SK-N-SH (cell line): ENCODE data around the gene FMN1. TPM values are rescaled to one million over a fixed set of nuclear protein-coding genes. Genes with fewer than 3 reads are reported as not detected.

ENCODE experiments used
- CTCF ChIA-PET: fragments of 300-600, 350-600 bp; formaldehyde crosslinking; extraction: SDS; loops from one replicate; lab custom pipeline; 2021; lab: Yijun Ruan, JAX
- POLR2A ChIA-PET: fragments of 350-600 bp; sonication (Branson Sonifier 250); formaldehyde crosslinking; extraction: SDS; loops from one replicate; lab custom pipeline; 2020; ENCODE audit warnings: antibody characterized with exemption, inconsistent platforms; lab: Yijun Ruan, JAX
- DNase-seq: peaks from one replicate; pipeline ENCODE4 v3.0.0; 2012
- H2AFZ ChIP-seq: fragments of 200-600 bp; sonication (generic); 2 replicates; pipeline ENCODE4 v1.8.1; 2016; ENCODE audit warnings: antibody characterized with exemption, mild to moderate bottlenecking, low read depth
- H3F3A ChIP-seq: fragments of 200-600 bp; sonication (generic); replicated peaks from 2 replicates; pipeline ENCODE3; 2016; ENCODE audit warnings: antibody characterized with exemption, mild to moderate bottlenecking; ENCODE audit not compliant: insufficient read depth
- H3K27ac ChIP-seq, 2 experiments: fragments of 200-500 bp in 1 of 2; fragments of 200-600 bp in 1 of 2; sonication (Bioruptor generic) in 1 of 2; sonication (generic), shearing (Covaris generic) in 1 of 2; 2 replicates each; pipeline versions ENCODE4 v1.5.1 to v1.6.1; 2014 to 2016; ENCODE audit warnings: low read depth in 2 of 2, inconsistent platforms in 1 of 2, low read length in 1 of 2, mild to moderate bottlenecking in 1 of 2, mixed read lengths in 1 of 2
- H3K27me3 ChIP-seq: fragments of 200-600 bp; sonication (generic), shearing (Covaris generic); 2 replicates; pipeline ENCODE4 v1.6.1; 2016; ENCODE audit warnings: mixed run types; ENCODE audit not compliant: insufficient read depth
- H3K36me3 ChIP-seq, 2 experiments: fragments of 200-500 bp in 1 of 2; fragments of 200-600 bp in 1 of 2; sonication (Bioruptor generic) in 1 of 2; sonication (generic) in 1 of 2; replicated peaks in 1 of 2; 2 replicates each; pipeline versions ENCODE3 to v1.5.1; 2014 to 2016; ENCODE audit warnings: low read length in 1 of 2, mild to moderate bottlenecking in 1 of 2; ENCODE audit not compliant: insufficient read depth in 2 of 2, control insufficient read depth in 1 of 2
- H3K4me1 ChIP-seq, 2 experiments: fragments of 200-500 bp in 1 of 2; fragments of 200-600 bp in 1 of 2; sonication (Bioruptor generic) in 1 of 2; sonication (generic), shearing (Covaris generic) in 1 of 2; 2 replicates each; pipeline versions ENCODE4 v1.5.1 to v1.6.1; 2014 to 2016; ENCODE audit warnings: low read depth in 1 of 2, low read length in 1 of 2, mixed run types in 1 of 2; ENCODE audit not compliant: insufficient read depth in 2 of 2, control insufficient read depth in 1 of 2
- H3K4me2 ChIP-seq: fragments of 200-600 bp; sonication (generic), shearing (Covaris generic); 2 replicates; pipeline ENCODE4 v1.6.1; 2017; ENCODE audit warnings: mixed run types
- H3K4me3 ChIP-seq, 2 experiments: fragments of 200-500 bp in 1 of 2; fragments of 200-600 bp in 1 of 2; sonication (Bioruptor generic) in 1 of 2; sonication (generic), shearing (Covaris generic) in 1 of 2; 2 replicates each; pipeline versions ENCODE4 v1.5.1 to v1.8.1; 2014 to 2016; ENCODE audit warnings: low read depth in 2 of 2, inconsistent platforms in 1 of 2, low read length in 1 of 2, mild to moderate bottlenecking in 1 of 2, mixed read lengths in 1 of 2, moderate library complexity in 1 of 2
- H3K79me2 ChIP-seq: fragments of 200-600 bp; sonication (generic); 2 replicates; pipeline ENCODE4 v1.8.1; 2017; ENCODE audit warnings: mild to moderate bottlenecking; ENCODE audit not compliant: insufficient read depth
- H3K9ac ChIP-seq: fragments of 200-600 bp; sonication (generic); 2 replicates; pipeline ENCODE4 v1.6.1; 2017; ENCODE audit warnings: mixed run types
- H3K9me2 ChIP-seq: fragments of 200-600 bp; sonication (generic); 2 replicates; pipeline ENCODE4 v1.6.1; 2017; ENCODE audit warnings: mixed run types
- H3K9me3 ChIP-seq: fragments of 200-600 bp; sonication (generic); 2 replicates; pipeline ENCODE4 v1.6.1; 2017; ENCODE audit warnings: mixed run types, mild to moderate bottlenecking, moderate library complexity
- H4K20me1 ChIP-seq: fragments of 200-600 bp; sonication (generic); 2 replicates; pipeline ENCODE4 v1.6.1; 2017; ENCODE audit warnings: mild to moderate bottlenecking, mixed run types; ENCODE audit not compliant: insufficient read depth
- ELF1 ChIP-seq: IDR thresholded peaks from 2 replicates; pipeline ENCODE4 v1.4.0; 2012
- NFIC ChIP-seq: IDR thresholded peaks from 2 replicates; pipeline ENCODE4 v1.4.0; 2012; ENCODE audit warnings: borderline replicate concordance
- POLR2AphosphoS5 ChIP-seq: IDR thresholded peaks from 2 replicates; pipeline ENCODE4 v1.6.1; 2012; ENCODE audit warnings: low read depth, low read length
- TEAD4 ChIP-seq: IDR thresholded peaks from 2 replicates; pipeline ENCODE4 v1.4.0; 2012; ENCODE audit warnings: mild to moderate bottlenecking, borderline replicate concordance; ENCODE audit not compliant: insufficient read depth
- YY1 ChIP-seq: IDR thresholded peaks from 2 replicates; pipeline ENCODE4 v1.4.0; 2012; ENCODE audit warnings: low read depth, mild to moderate bottlenecking
- polyA plus RNA-seq, 3 experiments: library from polyadenylated mRNA; depleted of rRNA; stranded (reverse); fragments of >200 nt; gene quantifications; 2 replicates each; pipeline ENCODE4 v1.2.3, GENCODE V29; 2012
- TF ChIP-seq, protein P1 (sequence below): fragments of 200-600 bp; sonication (generic); IDR thresholded peaks from 2 replicates; pipeline ENCODE4 v1.6.1; 2017; ENCODE audit warnings: antibody characterized with exemption, mild to moderate bottlenecking, moderate library complexity
- TF ChIP-seq, protein P2 (sequence below): IDR thresholded peaks from 2 replicates; pipeline ENCODE4 v1.6.1; 2012; ENCODE audit warnings: mild to moderate bottlenecking, low read depth, low read length, moderate library complexity

FMN1 gene
- polyA plus RNA-seq, 1 of the 3 experiments (the other 2 are of a cell fraction) = 9.1 TPM

DNA sequence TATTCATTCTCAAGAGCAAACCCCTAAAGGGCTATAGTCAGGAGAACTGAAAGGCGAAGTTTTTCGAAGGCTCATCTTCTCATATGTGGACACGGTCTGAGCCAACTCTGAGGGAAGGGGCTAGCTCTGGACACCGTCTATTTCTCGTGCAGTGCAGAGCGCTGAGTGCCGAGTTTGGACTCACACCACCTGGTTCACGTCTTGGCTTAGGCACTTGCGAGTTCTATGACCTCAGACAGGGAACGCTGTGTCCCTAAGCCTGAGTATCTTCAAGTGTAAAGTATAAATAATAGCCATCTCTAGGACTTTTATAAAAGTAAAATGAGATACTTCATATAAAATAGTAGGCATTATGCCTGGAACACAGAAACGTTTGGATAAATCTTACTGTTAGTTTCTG lies 223.7 kb downstream of the FMN1 start (continued):
- TF ChIP-seq, protein P1, sequence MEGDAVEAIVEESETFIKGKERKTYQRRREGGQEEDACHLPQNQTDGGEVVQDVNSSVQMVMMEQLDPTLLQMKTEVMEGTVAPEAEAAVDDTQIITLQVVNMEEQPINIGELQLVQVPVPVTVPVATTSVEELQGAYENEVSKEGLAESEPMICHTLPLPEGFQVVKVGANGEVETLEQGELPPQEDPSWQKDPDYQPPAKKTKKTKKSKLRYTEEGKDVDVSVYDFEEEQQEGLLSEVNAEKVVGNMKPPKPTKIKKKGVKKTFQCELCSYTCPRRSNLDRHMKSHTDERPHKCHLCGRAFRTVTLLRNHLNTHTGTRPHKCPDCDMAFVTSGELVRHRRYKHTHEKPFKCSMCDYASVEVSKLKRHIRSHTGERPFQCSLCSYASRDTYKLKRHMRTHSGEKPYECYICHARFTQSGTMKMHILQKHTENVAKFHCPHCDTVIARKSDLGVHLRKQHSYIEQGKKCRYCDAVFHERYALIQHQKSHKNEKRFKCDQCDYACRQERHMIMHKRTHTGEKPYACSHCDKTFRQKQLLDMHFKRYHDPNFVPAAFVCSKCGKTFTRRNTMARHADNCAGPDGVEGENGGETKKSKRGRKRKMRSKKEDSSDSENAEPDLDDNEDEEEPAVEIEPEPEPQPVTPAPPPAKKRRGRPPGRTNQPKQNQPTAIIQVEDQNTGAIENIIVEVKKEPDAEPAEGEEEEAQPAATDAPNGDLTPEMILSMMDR = no peak
- TF ChIP-seq, protein P2, sequence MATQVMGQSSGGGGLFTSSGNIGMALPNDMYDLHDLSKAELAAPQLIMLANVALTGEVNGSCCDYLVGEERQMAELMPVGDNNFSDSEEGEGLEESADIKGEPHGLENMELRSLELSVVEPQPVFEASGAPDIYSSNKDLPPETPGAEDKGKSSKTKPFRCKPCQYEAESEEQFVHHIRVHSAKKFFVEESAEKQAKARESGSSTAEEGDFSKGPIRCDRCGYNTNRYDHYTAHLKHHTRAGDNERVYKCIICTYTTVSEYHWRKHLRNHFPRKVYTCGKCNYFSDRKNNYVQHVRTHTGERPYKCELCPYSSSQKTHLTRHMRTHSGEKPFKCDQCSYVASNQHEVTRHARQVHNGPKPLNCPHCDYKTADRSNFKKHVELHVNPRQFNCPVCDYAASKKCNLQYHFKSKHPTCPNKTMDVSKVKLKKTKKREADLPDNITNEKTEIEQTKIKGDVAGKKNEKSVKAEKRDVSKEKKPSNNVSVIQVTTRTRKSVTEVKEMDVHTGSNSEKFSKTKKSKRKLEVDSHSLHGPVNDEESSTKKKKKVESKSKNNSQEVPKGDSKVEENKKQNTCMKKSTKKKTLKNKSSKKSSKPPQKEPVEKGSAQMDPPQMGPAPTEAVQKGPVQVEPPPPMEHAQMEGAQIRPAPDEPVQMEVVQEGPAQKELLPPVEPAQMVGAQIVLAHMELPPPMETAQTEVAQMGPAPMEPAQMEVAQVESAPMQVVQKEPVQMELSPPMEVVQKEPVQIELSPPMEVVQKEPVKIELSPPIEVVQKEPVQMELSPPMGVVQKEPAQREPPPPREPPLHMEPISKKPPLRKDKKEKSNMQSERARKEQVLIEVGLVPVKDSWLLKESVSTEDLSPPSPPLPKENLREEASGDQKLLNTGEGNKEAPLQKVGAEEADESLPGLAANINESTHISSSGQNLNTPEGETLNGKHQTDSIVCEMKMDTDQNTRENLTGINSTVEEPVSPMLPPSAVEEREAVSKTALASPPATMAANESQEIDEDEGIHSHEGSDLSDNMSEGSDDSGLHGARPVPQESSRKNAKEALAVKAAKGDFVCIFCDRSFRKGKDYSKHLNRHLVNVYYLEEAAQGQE = no peak

DNA sequence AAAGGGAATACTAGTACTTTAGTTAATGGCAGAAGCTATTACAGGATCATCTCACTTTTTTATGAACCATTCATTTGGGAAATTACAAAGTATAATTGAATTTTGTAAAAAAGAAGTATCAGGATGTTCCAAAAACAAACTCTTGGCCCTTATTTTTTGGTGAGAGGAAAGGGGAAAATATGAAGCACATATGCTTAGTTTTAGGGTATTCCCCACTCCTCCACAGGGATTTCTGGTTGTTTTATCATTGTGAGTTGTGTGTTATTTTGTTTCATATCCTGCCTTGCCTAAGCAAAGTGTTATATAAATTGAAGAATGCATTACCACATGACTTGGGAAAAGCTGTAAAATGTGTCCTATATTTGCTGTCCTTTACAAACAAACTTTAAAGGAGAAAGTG lies 227.0 kb downstream of the FMN1 start:
- no peak for DNase-seq
- H3F3A ChIP-seq = peaks cover 3% of the 10 kb centered on the region
- ChIA-PET CTCF (interaction anchor here (1.5 kb wide), 1 partner anchor 12 kb away, joined by 3 read pairs; no protein-coding TSS in a partner anchor), POLR2A (no interaction called here)
- TF ChIP-seq ELF1 = no peak
- no peak for TF ChIP-seq TEAD4
- TF ChIP-seq, protein P2 = no peak
- no peak for TF ChIP-seq YY1
- no peak for TF ChIP-seq POLR2AphosphoS5
- no peak for TF ChIP-seq NFIC
- no peak overlapping the region for H2AFZ ChIP-seq
- no peak overlapping the region for H3K4me3 ChIP-seq
- H3K4me1 ChIP-seq = peaks cover 0 to 5% of the 10 kb centered on the region in 2 experiments; a peak in 2 of 4 replicates
- no peaks in the 10 kb centered on the region for H3K9me2 ChIP-seq
- no peaks in the 10 kb centered on the region for H3K9me3 ChIP-seq
- H3K27me3 ChIP-seq = no peaks in the 10 kb centered on the region
- H3K27ac ChIP-seq = peak overlapping the region; percentile 36 to 84; a peak in 2 of 4 replicates
- no peak overlapping the region for H3K4me2 ChIP-seq
- H4K20me1 ChIP-seq = peaks cover 9% of the 10 kb centered on the region; the same call in 1 of the 2 replicates
- H3K79me2 ChIP-seq = peaks cover 84% of the 10 kb centered on the region
- H3K9ac ChIP-seq = no peak overlapping the region
- H3K36me3 ChIP-seq = peaks cover 0 to 55% of the 10 kb centered on the region in 2 experiments
